Type B pancreatic cell (in vitro differentiated cells): ENCODE measurements around the gene NIPAL3. TPM values are rescaled to one million over a fixed set of nuclear protein-coding genes. Genes with fewer than 3 reads are reported as not detected.
A peak's percentile ranks its signal among the peaks of the same experiment; 100 is the strongest.

Experiments used
- DNase-seq: peaks from one replicate; pipeline ENCODE4 v3.0.0; 2021; ENCODE audit warnings: mixed read lengths; ENCODE audit not compliant: unreplicated experiment; ENCODE audit errors: extremely low spot score
- H3K27ac Mint-ChIP-seq: 2 replicates; pipeline ENCODE4 v1.8.0; 2021; ENCODE audit warnings: mild to moderate bottlenecking, mixed read lengths
- H3K27me3 Mint-ChIP-seq: 2 replicates; pipeline ENCODE4 v1.8.0; 2021; ENCODE audit warnings: mixed read lengths
- H3K36me3 Mint-ChIP-seq: 2 replicates; pipeline ENCODE4 v1.8.0; 2021; ENCODE audit warnings: mixed read lengths
- H3K4me1 Mint-ChIP-seq: one replicate; pipeline ENCODE4 v1.8.0; 2021; ENCODE audit warnings: mixed read lengths; ENCODE audit not compliant: unreplicated experiment
- H3K4me3 Mint-ChIP-seq: 2 replicates; pipeline ENCODE4 v1.8.0; 2021; ENCODE audit warnings: mild to moderate bottlenecking, mixed read lengths
- H3K9me3 Mint-ChIP-seq: 2 replicates; pipeline ENCODE4 v1.8.0; 2021; ENCODE audit warnings: mixed read lengths
- CTCF ChIP-seq: fragments of 200-600 bp; sonication (generic); conservative IDR thresholded peaks from 2 replicates; pipeline ENCODE4 v1.5.0; 2021; ENCODE audit warnings: antibody characterized with exemption, mild to moderate bottlenecking
- long read RNA-seq: library from polyadenylated mRNA; unstranded; transcript quantifications from one replicate; pipeline ENCODE4 v2.0.0, GENCODE V29; 2020
- total RNA-seq: library from RNA; stranded (reverse); gene quantifications from 2 replicates; pipeline ENCODE4 v1.2.1, GENCODE V29; 2021; ENCODE audit warnings: low replicate concordance

The NIPAL3 gene
- 17.5 and 21.3 TPM in 2 replicates for total RNA-seq
- long read RNA-seq, transcript NIPAL3-204 (12 exons, 1,711 nt) = major isoform, 35 of 79 reads
- long read RNA-seq, transcript NIPAL3-202 (12 exons, 1,676 nt) = minor isoform, 24 of 79 reads
- long read RNA-seq, partial matches to known transcripts = 5 of 79 reads
- long read RNA-seq, other reads (novel, unspliced or antisense) = 11 of 79 reads

DNA sequence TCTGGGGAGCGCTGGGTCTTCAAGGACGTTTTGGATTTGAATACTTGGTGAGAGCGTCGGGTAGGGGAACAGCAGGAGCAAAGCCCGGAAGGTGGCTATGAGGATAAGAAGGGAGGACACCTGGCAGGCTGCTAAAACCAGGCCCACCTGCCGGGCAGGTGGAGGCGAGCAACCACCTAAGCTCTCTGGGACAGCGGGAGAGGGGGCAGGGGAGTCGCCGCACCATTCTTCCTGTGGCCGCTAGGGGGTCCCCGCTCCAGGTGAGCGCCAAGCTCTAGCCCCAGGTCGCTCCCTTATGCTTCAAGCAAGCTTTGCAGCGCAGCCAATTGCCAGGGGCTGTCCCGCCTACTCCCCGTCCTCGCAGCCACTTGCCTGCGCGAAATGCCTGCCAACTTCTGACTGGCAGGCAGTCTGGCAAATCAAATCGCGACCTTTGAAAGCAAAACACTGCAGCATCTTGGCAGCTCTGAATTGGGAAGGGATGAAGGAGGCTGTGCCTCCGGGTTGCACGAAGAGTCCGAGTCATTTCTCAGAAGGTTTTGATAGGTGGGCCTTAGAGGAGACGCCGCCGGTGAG is at the start of gene NIPAL3:
NIPAL3 (plus strand) TSS at position 469 of the 576 bp plus-strand sequence. CDS start 3,746 bp downstream, outside the sequence.
- Mint-ChIP-seq H3K9me3 (no peaks in the 10 kb centered on the region), H3K36me3 (peaks cover 4% of the 10 kb centered on the region), H3K4me3 (peak within 1 kb of the TSS; percentile 97), H3K4me1 (peaks cover 38% of the 10 kb centered on the region), H3K27me3 (no peaks in the 10 kb centered on the region), H3K27ac (peak within 1 kb of the TSS; percentile 92)
- peak; percentile 89 for TF ChIP-seq CTCF
- DNase-seq = peak; percentile 96

GRCh38 chr1:24366707-24367106 is 48.9 kb upstream of the NIPAL3 start:
- Mint-ChIP-seq H3K9me3 (no peaks in the 10 kb centered on the region), H3K36me3 (no peaks in the 10 kb centered on the region), H3K27me3 (no peaks in the 10 kb centered on the region), H3K4me1 (peaks cover 38% of the 10 kb centered on the region), H3K27ac (no peak overlapping the region), H3K4me3 (no peak overlapping the region)
- no peak for DNase-seq
- no peak for TF ChIP-seq CTCF

GRCh38 chr1:24369199-24369598 is 46.4 kb upstream of the NIPAL3 start:
- Mint-ChIP-seq H3K27ac (no peak overlapping the region), H3K36me3 (no peaks in the 10 kb centered on the region), H3K4me1 (peaks cover 32% of the 10 kb centered on the region), H3K4me3 (no peak overlapping the region), H3K9me3 (no peaks in the 10 kb centered on the region), H3K27me3 (no peaks in the 10 kb centered on the region)
- TF ChIP-seq CTCF = no peak
- no peak for DNase-seq

DNA sequence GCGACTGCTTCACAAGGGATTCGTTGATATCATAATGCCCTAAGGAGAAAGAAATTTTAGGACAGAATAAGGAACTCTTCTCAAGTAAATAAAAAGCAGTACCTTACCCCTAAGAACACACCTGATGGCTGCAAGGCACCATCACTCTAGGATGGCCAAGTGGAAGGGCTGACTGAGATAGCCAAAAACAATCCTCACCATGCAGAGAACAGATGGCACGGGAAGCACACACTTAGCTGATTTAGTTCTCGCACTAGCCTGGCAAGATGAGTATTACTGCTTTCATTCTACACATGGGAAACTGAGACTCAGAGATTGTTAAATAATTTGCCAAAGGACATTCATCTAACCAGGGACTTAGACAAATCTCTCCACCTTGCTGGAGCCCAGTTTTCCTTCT is 45.8 kb upstream of the NIPAL3 start:
- no peak for TF ChIP-seq CTCF
- no peak for DNase-seq
- no peaks in the 10 kb centered on the region for H3K27me3 Mint-ChIP-seq
- no peak overlapping the region for H3K4me3 Mint-ChIP-seq
- H3K9me3 Mint-ChIP-seq = no peaks in the 10 kb centered on the region
- peaks cover 28% of the 10 kb centered on the region for H3K4me1 Mint-ChIP-seq
- H3K27ac Mint-ChIP-seq = no peak overlapping the region
- no peaks in the 10 kb centered on the region for H3K36me3 Mint-ChIP-seq

DNA sequence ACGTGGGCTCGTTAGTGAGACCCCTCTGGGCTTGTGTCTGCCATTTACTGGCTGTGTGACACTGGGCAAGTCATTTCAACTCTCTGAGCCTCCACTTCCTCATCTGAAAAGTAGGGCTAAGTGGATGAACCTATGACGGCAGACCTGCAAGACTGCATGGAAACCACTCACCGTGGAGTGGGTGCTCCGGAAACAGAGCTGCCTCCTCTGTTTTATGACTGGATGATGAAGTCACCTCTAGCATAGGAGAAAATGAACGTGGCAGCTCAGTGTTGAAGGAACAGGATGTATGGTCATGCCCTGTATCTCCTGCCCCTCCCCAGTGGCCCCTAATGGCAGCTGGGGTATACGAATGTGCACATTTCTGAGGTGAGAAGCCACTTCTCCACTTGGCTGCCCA is 42.6 kb upstream of the NIPAL3 start:
- H3K4me3 Mint-ChIP-seq = no peak overlapping the region

More for the DNA sequence above, 42.6 kb upstream of the NIPAL3 start:
- no peak for TF ChIP-seq CTCF
- Mint-ChIP-seq H3K27ac (peak overlapping the region; percentile 86), H3K27me3 (no peaks in the 10 kb centered on the region), H3K36me3 (peaks cover 4% of the 10 kb centered on the region), H3K4me1 (peaks cover 20% of the 10 kb centered on the region), H3K9me3 (no peaks in the 10 kb centered on the region)
- no peak for DNase-seq
